Measurements from ENCODE around the gene RPTOR.

The RPTOR gene

GRCh38 chr17:80939151-80940145 lies 394.8 kb downstream of the RPTOR start:
- DNase-seq, result no peak

GRCh38 chr17:80940171-80941123 lies 395.8 kb downstream of the RPTOR start:
- no peak for DNase-seq

- no peak for DNase-seq
Measured at GRCh38 chr17:80941171-80941570, 396.5 kb downstream of the RPTOR start.

DNA sequence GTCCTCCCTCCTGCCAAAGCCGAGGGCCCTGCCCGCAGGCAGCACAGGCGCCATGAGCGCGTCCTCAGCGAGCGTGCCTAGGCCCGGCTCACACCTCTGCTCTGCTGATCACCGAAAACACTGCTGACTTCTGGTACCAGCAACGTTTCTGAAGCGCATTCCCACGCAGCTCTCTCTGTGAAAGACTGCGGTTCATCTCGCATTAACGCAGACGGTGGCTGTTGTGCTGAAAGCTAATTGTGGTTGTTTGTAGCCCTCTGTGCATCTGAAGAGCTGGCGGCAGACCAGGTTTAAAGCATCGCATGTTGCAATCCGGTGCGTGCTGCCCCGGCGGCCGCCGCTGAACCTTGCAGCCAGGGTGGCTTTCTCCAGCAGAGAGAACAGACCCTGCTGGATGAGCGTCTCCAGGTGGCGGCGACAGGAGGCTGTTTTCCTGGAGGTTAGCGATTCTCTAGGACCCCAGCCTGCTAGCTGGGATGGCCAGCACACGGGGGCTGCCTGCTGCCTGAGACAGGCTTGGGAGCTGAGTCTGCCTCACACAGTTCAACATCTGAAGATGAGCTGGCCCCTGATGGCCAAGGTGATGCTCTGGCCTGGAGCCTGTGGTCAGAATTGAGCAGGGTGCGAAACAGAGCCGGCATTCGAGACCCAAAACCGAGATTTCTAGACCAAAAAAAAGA lies 397.2 kb downstream of the RPTOR start:
- no peak for DNase-seq

GRCh38 chr17:80942423-80943345 lies 398.0 kb downstream of the RPTOR start:
- no peak for DNase-seq

GRCh38 chr17:80943346-80944145 lies 398.9 kb downstream of the RPTOR start:
- DNase-seq, result no peak

DNA sequence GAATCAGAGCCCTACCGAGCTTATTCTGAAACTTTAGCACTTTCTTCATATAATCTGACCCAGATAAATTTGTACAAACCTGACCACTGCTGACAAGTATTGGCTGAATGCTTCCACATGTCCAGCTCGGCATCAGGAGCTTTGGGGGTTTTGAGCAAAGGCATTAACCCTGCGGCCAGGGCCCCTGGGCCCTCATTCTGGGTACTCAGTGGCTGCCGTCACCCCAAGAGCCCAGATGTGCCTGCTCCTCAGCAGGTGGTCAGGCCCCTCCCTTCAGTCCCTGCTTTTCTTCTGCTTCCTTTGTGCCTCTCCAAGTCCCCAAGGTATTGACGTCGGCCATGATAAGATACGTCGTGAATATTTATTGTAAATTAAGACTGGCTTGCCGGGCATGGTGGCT lies 399.7 kb downstream of the RPTOR start:
- no peak for DNase-seq

DNA sequence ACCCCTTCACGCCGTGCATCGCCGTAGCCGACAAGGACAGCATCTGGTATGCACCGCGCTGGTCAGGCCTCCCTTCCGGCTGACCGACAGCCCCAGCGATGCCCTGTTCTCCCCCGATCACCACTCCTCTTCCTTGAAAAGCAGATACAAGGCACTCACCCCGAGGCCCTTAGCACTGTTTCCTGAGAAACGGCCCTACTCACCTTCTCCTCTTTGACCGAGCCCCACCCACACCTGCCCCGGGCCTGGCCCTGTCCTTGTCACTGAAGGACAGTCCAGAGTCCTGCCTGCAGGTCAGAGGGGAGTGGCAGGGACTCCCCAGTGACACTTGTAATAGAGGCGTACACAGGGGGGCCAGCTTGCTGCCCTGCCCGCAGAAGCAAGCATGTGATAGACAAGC lies 401.1 kb downstream of the RPTOR start:
- no peak for DNase-seq

- no peak for DNase-seq
Measured at GRCh38 chr17:80946449-80946848, 401.8 kb downstream of the RPTOR start.

GRCh38 chr17:80947200-80947940 lies 402.7 kb downstream of the RPTOR start:
- DNase-seq, result no peak

GRCh38 chr17:80948019-80948975 lies 403.7 kb downstream of the RPTOR start:
- no peak for DNase-seq

- no peak for DNase-seq
Measured at GRCh38 chr17:80948976-80949450, 404.4 kb downstream of the RPTOR start.

DNA sequence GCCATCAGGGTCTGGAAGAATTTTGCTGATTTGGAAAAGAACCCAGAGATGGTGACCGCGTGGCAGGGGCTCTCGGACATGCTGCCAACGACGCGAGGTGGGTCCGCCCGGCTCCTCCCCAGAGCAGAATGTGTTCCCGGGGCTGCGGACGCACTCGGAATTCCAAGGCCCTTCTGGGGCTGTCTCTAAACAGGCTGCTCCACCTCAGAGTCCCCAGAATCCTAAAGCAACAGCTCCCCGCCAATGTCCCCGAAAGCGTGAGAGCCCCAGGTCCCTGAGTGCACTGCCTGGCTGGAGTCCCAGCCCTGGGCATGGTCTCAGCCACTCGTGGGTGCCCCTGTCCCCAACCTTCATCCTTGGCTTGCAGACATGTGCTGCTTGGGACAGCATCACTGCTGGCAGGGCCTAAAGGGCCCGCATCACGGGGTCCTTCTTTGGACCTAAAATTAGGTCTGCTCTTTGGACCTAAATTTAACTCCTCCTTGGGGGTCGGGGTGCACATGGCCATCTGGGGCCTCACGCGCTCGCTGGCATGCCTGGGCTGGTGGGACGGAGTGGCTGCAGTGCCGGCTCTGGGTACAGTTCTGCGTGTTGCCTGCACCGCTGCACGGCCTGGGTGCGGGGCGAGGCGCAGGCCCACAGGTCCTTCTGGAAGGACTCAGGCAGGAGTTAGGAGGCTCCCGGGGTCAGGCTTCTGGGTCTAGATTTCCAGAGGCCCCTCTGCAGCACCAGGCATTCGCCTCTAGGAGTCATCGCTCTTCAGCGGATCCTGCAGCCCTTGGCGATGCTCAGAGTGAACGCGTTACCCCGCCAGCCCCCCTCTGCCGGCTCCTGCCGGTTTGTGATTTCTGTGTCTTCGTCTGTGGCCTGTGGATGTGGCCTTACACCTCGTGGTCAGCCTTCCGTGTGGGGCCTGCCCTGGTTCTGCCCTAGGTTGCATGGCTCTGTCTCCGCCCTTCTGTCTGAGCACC lies 405.1 kb downstream of the RPTOR start:
- no peak for DNase-seq

- no peak for DNase-seq
Measured at GRCh38 chr17:80950466-80951120, 406.0 kb downstream of the RPTOR start.

GRCh38 chr17:80951121-80952090 lies 406.8 kb downstream of the RPTOR start:
- no peak for DNase-seq

DNA sequence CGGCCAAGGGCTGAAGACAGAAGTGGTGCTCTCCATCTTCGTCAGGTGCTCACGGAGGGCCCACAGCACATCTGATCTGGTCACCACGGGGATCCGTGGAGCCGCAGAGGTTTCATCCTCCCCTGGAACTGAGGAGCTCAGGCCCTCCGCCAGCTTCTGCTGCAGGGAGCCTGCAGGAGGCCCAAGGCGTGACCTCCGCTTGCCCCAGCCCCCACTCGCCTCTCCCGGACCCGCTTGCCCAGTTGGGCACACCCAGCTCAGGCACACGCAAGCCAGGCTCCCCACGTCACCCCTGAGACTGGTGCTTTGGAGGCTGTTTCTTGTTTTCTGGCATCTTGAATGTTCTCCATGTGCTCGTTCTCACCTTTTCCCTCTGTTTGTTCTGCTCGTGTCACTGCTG lies 407.7 kb downstream of the RPTOR start:
- DNase-seq, result no peak
